ENCODE data around the gene OPN4.

OPN4 gene

DNA sequence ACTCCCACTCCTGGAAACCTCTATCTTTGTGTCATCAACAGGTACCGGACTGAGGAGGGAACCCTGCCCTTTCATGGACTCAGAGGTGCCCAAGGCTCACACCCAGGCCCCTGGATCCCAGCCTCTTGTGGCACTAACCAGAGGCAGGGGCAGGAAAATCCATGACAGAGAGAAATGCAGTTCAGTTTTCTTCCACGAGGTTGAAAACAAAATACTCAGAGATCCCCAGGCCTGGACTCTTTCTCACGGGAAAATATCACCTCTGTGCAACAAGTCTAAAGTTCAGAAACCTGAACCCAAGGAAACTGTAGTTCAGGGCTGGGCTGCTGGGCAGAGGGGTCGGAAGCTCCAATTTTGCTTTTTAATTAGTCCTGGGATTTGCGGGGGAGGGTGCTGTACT, 21.4 kb upstream of the OPN4 start:
- no peaks in the 10 kb centered on the region for H3K9me3 Mint-ChIP-seq
- TF ChIP-seq, protein P1, sequence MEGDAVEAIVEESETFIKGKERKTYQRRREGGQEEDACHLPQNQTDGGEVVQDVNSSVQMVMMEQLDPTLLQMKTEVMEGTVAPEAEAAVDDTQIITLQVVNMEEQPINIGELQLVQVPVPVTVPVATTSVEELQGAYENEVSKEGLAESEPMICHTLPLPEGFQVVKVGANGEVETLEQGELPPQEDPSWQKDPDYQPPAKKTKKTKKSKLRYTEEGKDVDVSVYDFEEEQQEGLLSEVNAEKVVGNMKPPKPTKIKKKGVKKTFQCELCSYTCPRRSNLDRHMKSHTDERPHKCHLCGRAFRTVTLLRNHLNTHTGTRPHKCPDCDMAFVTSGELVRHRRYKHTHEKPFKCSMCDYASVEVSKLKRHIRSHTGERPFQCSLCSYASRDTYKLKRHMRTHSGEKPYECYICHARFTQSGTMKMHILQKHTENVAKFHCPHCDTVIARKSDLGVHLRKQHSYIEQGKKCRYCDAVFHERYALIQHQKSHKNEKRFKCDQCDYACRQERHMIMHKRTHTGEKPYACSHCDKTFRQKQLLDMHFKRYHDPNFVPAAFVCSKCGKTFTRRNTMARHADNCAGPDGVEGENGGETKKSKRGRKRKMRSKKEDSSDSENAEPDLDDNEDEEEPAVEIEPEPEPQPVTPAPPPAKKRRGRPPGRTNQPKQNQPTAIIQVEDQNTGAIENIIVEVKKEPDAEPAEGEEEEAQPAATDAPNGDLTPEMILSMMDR (IDR thresholded peaks at IDR 0.05): no peak
- no peak for DNase-seq
- H3K4me3 Mint-ChIP-seq: no peak overlapping the region
- H3K36me3 Mint-ChIP-seq (ENCODE audit: low read depth): no peaks in the 10 kb centered on the region
- peaks cover 74% of the 10 kb centered on the region for H3K27me3 Mint-ChIP-seq (ENCODE audit: low read depth, poor library complexity)
- H3K27ac Mint-ChIP-seq: no peak overlapping the region
- peaks cover 23% of the 10 kb centered on the region for H3K4me1 Mint-ChIP-seq

DNA sequence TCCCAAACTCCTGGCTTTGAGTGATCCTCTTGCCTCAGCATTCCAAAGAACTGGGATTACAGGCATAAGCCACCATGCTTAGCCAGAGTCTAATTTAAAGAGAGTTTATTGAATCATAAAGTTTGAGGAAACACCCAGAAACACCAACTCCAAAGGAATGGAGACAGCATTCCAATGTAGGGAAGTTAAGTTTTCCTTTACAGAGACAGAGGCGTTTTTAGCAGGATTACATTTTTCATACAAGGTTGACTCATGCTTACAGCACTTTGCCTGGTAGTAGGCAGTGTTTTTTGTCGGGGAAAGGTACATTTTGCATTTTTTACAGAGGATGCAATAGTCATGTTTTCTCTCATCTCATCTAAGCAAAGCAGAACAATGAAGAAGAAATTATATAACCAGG, 18.9 kb upstream of the OPN4 start:
- Mint-ChIP-seq H3K4me1 (peaks cover 23% of the 10 kb centered on the region), H3K9me3 (no peaks in the 10 kb centered on the region), H3K4me3 (no peak overlapping the region), H3K27ac (no peak overlapping the region), H3K36me3 (ENCODE audit: low read depth) (no peaks in the 10 kb centered on the region), H3K27me3 (ENCODE audit: low read depth, poor library complexity) (peaks cover 72% of the 10 kb centered on the region)
- TF ChIP-seq, protein P1 (IDR thresholded peaks at IDR 0.05): no peak
- DNase-seq: no peak

DNA sequence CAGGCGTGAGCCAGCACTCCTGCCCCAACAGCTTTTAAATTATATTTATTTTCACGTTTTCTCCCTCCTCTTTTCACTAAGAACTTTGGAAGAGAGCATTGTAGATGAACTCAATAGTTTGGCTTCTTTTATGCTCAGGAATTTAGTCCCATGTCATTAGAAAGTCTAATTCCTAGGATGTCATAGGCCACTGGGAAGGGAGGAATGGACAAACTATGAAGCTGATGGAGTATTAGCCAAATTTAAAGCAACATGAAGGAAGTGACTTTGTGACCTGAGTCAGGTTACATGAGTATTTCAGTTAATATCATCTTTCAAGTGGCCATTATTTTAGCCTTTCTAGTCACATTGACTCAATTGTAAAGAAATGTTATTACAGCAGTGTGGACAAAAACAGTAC, 18.0 kb upstream of the OPN4 start:
- no peak overlapping the region for H3K4me3 Mint-ChIP-seq
- no peaks in the 10 kb centered on the region for H3K36me3 Mint-ChIP-seq (ENCODE audit: low read depth)
- H3K27me3 Mint-ChIP-seq (ENCODE audit: low read depth, poor library complexity): peaks cover 74% of the 10 kb centered on the region
- TF ChIP-seq, protein P1 (IDR thresholded peaks at IDR 0.05): no peak
- no peak overlapping the region for H3K27ac Mint-ChIP-seq
- peaks cover 18% of the 10 kb centered on the region for H3K4me1 Mint-ChIP-seq
- no peaks in the 10 kb centered on the region for H3K9me3 Mint-ChIP-seq
- no peak for DNase-seq

DNA sequence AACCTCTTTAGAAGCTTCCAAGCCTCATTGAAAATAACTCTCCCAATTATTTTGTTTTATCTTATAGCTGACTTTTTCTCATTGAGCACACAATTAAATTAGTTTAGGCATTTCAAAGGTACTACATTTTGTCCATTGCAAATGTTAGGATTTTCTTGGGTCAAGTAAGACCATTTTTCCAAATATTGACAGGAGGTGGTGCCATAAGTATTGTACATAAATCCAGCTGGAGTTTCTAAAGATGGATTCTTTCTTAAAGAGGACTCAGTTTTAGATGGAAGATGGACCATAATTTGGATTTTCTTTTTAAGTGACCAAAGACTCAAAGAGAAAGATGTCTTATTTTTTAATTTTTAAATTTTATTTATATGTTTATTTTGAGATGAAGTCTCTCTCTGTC, 12.3 kb upstream of the OPN4 start:
- no peak overlapping the region for H3K27ac Mint-ChIP-seq
- peaks cover 23% of the 10 kb centered on the region for H3K4me1 Mint-ChIP-seq
- DNase-seq: no peak
- H3K27me3 Mint-ChIP-seq (ENCODE audit: low read depth, poor library complexity): peaks cover 53% of the 10 kb centered on the region
- no peaks in the 10 kb centered on the region for H3K9me3 Mint-ChIP-seq
- TF ChIP-seq, protein P1 (IDR thresholded peaks at IDR 0.05): no peak
- H3K4me3 Mint-ChIP-seq: no peak overlapping the region
- no peaks in the 10 kb centered on the region for H3K36me3 Mint-ChIP-seq (ENCODE audit: low read depth)

DNA sequence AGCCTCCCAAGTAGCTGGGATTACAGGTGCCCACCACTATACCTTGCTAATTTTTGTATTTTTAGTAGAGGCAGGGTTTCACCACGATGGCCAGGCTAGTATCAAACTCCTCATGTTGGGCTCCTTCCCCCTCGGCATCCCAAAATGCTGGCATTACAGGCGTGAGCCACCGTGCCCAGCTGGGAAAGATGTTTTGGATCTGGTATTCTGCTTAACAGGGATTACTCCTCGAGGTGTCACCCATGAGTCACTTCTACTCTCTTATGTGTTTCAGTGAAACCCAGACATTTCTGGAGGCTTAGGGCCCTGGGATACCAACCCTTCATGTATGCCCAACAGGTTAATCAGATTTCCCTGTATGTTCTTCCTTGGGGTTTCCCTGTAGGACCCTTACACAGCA, 11.8 kb upstream of the OPN4 start:
- TF ChIP-seq, protein P1 (IDR thresholded peaks at IDR 0.05): no peak

DNA sequence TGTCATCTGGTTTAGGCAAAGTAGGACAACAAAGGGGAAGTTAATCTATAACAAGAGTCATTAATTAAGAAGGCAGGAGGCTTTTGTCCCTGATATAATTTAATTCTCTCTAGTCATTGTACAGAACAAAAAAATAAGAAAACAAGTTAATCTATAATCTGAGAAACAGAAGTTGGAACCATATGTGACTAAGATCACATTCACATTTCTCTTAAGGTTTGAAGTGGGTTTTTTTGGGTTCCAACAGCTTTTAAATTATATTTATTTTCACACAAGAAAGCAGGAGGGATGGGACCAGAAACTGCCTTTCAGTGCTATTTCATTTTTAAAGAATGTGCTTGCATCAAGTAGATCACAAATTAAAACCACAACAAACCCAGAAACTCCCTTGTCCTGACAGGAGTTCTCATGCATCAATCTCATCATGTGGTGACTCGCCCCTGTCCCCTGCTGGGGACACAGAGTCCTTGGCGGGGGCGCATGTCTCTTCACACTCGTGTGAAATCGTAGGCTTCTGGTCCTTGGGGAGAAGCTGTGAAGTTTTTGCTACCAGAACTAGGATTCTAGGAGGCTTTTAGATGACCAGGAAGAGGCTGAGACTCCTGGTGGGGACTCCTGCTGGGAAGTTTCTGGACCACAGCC, 10.1 kb upstream of the OPN4 start:
- Mint-ChIP-seq H3K27me3 (ENCODE audit: low read depth, poor library complexity) (peaks cover 50% of the 10 kb centered on the region), H3K9me3 (no peaks in the 10 kb centered on the region), H3K4me3 (no peak overlapping the region), H3K27ac (no peak overlapping the region), H3K36me3 (ENCODE audit: low read depth) (no peaks in the 10 kb centered on the region), H3K4me1 (peaks cover 44% of the 10 kb centered on the region)
- DNase-seq: no peak
- TF ChIP-seq, protein P1 (IDR thresholded peaks at IDR 0.05): no peak

More for the DNA sequence above, 11.8 kb upstream of the OPN4 start:
- Mint-ChIP-seq H3K27me3 (ENCODE audit: low read depth, poor library complexity) (peaks cover 51% of the 10 kb centered on the region), H3K36me3 (ENCODE audit: low read depth) (no peaks in the 10 kb centered on the region), H3K4me3 (no peak overlapping the region), H3K4me1 (peaks cover 26% of the 10 kb centered on the region), H3K9me3 (no peaks in the 10 kb centered on the region), H3K27ac (no peak overlapping the region)
- no peak for DNase-seq
